GM18867 (cell line): ENCODE data around the gene SETD2.

Source experiments
- ATAC-seq: cut with Tn5 transposase; IDR thresholded peaks from one replicate; pipeline ENCODE4 v1.9.1; 2021; ENCODE audit warnings: mild to moderate bottlenecking, moderate library complexity; ENCODE audit not compliant: unreplicated experiment

SETD2 gene

DNA sequence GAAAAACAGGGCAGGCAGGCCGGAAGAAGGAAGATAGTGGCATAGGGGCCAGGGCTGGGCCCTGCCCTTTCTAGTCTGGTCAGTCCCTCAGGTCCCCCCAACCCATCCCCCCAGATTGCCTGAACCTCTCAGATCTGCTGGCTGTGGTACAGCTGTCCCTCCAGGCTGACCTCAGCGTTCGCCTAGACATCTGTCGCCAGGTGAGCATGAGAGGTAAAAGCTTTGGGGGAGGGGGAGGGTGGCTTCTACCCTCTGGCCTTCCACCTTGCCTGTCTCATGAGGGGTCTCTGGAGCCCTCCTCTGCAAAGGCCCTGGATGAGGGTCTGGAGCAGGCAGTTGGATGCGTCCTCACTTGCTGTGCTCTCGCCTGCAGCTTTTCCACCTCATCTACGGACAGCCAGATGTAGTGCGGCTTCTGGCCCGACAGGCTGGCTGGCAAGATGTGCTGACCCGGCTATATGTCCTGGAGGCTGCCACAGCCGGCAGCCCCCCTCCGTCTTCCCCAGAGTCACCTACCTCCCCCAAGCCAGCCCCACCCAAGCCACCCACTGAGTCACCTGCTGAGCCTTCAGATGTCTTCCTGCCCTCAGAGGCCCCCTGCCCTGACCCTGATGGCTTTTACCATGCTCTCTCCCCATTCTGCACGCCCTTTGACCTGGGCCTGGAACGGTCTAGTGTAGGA, 164.3 kb downstream of the SETD2 start:
- ATAC-seq: no peak

GRCh38 chr3:46998852-46999515, 164.9 kb downstream of the SETD2 start:
- ATAC-seq: no peak

GRCh38 chr3:46998121-46998851, 165.6 kb downstream of the SETD2 start:
- no peak for ATAC-seq

- ATAC-seq: no peak
Measured at GRCh38 chr3:46997453-46998091, 166.3 kb downstream of the SETD2 start.

- ATAC-seq: no peak
Measured at GRCh38 chr3:46996689-46997452, 167.0 kb downstream of the SETD2 start.

DNA sequence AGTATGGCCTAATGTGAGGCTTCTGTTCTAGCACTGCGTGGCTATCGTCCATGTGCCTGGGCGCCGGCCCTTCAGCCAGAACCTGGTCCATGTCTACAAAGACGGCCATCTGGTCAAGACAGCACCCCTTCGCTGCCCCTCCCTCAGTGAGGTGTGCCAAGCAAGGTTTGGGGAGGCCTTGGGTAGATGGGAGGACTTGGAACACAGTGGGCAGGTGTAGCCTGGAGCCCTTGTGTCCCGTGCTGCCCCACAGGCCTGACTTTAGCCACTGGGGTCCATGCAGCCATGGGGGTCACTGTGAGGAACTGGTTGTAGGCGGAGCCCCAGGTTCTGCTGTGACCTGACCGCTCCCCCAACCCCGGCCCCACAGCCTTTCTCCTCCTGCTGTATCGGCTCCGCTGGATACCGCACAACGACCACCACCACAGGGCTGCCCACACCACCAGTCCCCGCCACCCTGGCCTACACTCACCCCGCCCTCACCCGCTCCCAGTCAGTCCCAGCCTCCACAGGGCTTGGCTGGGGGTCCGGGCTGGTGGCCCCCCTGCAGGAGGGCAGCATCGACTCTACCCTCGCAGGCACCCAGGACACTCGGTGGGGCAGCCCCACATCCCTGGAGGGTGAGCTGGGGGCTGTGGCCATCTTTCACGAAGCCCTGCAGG, 167.9 kb downstream of the SETD2 start:
- ATAC-seq: no peak

DNA sequence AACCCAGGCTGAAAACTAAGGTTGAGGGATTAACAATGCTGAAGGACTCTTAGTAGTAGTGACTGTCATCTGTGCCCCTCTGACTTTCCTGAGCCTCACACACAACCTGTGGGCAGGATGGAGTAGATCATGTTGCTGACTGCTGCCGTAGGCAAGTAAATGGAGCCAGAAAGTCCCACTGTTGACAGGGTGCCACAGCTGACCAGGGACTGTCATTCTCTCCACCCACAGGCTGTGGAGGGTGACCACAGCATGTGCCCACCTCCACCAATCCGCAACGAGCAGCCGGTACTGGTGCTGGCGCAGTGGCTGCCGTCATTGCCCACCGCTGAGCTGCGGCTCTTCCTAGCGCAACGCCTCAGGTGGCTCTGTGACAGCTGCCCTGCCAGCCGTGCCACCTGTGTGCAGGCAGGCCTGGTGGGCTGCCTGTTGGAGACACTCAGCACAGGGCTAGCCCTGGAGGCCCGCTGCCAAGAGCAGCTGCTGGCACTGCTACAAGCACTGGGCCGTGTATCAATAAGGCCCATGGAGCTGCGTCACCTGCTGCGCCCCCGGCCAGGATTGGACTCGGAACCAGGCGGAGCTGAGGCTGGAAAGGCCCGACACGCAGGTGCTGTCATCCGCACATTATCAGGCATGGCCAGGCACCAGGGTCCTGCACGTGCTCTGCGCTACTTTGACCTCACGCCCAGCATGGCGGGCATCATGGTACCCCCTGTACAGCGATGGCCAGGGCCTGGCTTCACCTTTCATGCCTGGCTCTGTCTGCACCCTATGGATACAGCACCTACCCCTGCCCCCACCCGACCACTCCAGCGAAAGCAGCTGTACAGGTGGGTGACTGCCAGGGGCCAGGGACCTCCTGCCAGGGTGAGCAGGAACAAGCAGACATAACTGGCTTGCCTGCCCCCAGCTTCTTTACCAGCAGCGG, 168.8 kb downstream of the SETD2 start:
- no peak for ATAC-seq

DNA sequence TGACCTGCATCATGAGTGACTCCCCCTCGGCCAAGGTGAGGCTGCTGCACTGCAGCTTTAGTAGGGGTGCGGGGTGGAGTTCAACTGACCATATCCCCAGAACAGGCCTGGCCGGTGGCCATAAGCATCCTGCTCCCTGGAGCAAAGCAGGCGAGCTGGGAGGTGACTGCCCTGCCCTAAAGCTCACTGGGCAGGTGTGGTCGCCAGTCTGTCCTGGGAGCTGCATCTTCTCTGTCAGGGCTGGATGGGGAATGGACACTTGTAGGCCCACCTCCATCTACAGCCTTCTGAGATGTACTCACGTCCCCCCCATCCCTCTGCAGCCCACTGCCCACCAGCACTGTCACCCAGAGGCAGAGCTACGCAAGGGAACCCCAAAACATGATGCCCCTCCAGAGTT, 169.9 kb downstream of the SETD2 start:
- ATAC-seq: no peak

DNA sequence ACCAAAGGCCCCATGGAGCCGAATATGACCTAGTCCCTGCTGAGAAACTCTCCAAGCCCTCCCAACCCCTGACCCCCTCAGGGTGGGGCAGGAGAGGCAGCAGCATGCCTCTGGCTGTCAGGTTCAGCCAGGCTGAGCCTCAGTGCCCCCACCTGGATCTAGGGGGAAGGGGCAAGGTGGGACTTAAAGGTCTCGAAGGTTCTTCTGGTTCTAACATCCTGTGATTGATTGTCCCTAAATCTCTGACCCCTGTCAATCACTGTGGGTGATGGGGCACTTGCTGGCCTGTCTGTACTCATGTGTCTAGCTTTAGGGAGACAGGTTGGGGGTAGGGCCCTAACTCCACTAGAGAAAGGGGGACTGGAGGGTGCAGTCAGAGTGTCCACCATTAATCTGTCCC, 170.6 kb downstream of the SETD2 start:
- ATAC-seq: no peak

DNA sequence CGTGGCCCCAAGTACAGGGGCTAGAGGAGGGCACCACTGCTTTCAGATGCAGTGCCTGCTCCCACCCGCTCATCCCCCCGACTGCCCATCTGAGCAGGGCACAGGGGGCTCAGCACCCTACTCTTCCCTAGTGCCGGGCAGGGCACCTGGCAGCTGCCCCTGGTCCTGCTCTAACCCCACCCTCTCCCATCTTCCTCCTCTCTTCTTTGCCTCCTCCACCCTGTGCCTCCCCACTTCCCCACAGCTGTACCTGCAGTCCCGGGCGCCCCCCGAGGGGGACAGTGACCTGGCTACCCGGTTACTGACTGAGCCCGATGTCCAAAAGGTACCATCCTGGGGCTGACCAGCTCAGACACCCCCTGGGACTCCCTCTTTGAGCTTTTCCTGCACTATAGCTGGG, 171.7 kb downstream of the SETD2 start:
- no peak for ATAC-seq

DNA sequence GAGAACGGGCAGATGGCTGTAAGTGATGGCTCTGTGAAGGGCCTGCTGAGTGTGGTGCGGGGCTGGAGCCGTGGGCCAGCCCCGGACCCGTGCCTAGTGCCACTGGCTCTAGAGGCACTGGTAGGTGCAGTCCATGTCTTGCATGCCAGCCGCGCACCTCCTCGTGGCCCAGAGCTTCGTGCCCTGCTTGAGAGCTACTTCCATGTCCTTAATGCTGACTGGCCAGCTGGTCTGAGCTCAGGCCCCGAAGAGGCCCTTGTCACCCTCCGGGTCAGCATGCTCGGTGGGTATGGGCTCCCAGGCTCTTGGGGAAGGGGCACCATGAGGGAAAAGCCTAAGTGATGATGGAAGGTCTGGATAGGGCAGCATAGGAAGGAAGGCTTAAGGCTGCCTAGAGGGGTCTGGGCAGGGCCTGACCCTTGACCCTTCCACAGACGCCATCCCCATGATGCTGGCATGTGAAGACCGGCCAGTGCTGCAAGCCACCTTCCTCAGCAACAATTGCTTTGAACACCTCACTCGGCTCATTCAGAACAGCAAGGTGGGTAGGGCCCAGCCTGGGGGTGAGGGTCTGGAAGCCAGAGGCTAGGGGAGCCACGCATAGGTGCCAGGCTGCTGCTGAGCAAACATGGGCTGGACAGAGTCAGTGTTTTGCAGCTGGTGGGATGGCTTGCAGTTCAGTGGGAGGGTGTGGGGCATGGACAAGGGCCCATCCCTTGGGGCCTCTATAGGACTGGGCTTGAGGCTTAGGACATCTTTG, 172.3 kb downstream of the SETD2 start:
- no peak for ATAC-seq

GRCh38 chr3:46990573-46991374, 173.1 kb downstream of the SETD2 start:
- peak; percentile 25 for ATAC-seq

DNA sequence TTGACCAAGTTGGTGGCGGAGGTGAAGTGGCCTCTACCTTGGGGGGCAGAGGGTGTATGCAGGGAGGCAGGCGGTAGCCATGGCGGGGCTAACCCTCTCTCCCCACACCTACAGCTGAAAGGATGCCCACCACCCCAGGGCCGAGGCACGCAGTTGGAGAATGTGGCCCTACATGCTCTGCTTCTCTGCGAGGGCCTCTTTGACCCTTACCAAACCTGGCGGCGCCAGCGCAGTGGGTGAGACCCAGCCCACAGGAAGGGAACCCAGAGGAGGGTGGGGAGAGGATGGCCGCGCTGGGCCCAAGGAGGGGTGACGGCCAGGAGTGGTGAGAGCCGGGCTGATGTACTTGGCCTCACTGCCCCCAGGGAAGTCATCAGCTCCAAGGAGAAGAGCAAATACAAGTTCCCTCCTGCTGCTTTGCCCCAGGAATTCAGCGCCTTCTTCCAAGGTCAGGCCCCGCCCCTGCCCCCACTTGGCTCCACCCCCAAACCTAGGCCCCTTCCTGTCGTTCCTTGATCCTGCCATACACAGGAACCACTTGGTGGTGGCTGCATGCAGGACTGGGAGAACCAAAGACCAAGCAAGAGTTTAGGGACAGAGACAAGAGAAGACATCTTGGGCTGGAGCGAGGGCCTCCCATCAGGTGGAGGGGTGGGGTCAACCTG, 174.6 kb downstream of the SETD2 start:
- no peak for ATAC-seq

GRCh38 chr3:46988616-46989015, 175.3 kb downstream of the SETD2 start:
- no peak for ATAC-seq

- peak; percentile 76 for ATAC-seq
Measured at GRCh38 chr3:46987743-46988401, 176.0 kb downstream of the SETD2 start.

DNA sequence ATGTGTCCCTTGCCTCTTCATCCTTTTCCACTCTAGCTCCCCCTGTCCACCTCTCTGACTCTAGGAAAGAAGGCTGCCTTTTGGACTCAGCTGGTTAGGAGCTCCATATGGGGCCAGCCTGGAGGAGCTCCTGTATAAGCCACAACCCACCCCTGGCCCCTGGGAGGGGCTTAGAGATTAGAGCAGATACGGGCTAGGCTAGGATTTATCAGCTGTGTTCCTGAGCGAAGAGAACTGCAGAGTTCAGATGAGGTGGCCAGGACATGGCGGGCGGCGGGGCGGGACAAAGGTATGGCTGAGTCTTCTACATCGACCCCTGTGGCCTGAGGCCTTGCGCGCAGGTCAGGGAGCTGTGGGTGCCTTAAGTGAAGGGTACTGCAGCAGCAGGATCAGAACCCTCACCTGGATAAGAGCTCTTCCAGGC, 176.6 kb downstream of the SETD2 start:
- ATAC-seq: no peak
